ENCODE data around the gene GLIS2. TPM values are rescaled to one million over a fixed set of nuclear protein-coding genes. Genes with fewer than 3 reads are reported as not detected.

GLIS2 gene
- total and polyA plus RNA-seq, 2 experiments from 2014 or later = 10.3 to 14.5 TPM

DNA sequence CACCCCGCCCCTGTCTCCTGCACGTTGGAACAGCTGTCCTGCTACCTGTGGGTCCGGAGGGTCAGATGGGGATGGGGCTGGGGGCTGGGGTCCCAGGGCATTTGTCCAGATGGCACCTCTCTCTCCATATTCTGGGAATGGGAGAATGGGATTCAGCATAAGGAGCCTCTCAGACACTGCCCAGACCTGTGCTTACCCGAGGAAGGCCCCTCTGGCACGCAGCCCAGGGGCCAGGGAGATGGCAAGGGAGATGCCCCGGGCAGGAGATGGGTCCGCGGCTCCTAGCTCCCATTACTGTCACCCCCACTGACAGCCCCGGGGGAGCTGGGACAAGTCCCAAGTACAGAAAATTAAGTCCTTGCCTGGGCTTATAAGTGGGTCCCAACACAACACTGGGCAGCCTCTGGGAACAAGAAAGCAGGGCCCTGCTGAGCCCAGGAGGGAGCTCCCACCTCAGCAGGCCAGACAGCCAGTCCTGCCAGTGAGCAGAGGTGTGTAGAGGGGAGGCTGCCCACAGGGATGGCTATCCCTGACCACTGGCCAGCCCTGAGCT, 57.6 kb downstream of the GLIS2 start:
- Histone ChIP-seq H3K4me3 (peak overlapping the region; percentile 75), H3K27ac (peak overlapping the region; percentile 86), H3K4me1 (ENCODE audit: low read depth) (peaks cover 53% of the 10 kb centered on the region), H3K36me3 (no peaks in the 10 kb centered on the region), H3K9me3 (ENCODE audit: low read depth) (no peaks in the 10 kb centered on the region), H3K27me3 (no peaks in the 10 kb centered on the region)
- no peak for DNase-seq (ENCODE audit: low read depth in 1 of 2, low spot score in 1 of 2)
- TF ChIP-seq, protein P1, sequence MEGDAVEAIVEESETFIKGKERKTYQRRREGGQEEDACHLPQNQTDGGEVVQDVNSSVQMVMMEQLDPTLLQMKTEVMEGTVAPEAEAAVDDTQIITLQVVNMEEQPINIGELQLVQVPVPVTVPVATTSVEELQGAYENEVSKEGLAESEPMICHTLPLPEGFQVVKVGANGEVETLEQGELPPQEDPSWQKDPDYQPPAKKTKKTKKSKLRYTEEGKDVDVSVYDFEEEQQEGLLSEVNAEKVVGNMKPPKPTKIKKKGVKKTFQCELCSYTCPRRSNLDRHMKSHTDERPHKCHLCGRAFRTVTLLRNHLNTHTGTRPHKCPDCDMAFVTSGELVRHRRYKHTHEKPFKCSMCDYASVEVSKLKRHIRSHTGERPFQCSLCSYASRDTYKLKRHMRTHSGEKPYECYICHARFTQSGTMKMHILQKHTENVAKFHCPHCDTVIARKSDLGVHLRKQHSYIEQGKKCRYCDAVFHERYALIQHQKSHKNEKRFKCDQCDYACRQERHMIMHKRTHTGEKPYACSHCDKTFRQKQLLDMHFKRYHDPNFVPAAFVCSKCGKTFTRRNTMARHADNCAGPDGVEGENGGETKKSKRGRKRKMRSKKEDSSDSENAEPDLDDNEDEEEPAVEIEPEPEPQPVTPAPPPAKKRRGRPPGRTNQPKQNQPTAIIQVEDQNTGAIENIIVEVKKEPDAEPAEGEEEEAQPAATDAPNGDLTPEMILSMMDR (IDR thresholded peaks at IDR 0.05; ENCODE audit: low read depth, low read length) = no peak

DNA sequence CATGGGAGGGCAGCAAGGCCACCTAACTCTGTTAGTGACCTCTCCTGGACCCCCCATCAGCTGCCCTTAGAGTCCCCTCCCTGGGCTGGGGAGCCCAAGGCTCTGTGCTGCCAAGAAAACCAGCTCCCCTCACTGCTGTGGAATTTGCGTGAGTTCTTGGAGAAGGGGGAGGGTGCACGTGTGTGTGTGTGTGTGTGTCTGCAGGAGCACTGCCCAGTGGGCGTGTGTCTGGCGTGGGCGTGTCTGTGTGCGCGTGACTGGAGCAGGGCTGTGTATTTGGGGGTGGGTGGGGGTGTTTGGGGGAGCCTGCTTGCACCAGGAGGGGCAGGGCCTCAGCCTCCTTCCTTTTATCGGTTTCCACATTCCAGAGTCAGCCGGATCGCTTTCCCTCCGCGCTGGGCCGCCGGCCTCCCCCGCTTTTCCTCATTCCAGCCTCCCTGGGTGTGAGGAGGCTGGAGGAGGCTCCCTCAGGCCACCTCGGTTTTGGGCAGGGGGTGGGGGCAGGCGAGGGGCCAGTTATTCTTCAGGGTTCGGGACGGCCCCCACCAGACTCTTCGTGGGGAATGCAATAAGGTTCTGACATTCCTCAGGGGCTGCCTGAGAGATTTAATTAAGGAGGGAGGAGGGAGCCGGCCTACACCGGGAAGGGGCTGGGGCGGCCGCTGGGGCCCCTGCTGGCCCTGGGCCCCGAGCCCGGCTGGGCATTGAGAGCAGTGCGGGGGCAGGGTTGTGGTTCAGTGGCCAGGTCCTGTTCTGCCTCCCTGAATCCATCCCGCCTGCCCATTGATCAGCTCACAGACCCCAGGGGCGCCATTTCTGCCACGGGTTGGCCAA, 58.3 kb downstream of the GLIS2 start:
- Histone ChIP-seq H3K36me3 (no peaks in the 10 kb centered on the region), H3K9me3 (ENCODE audit: low read depth) (no peaks in the 10 kb centered on the region), H3K27me3 (no peaks in the 10 kb centered on the region), H3K4me1 (ENCODE audit: low read depth) (peaks cover 59% of the 10 kb centered on the region), H3K4me3 (no peak overlapping the region), H3K27ac (peak overlapping the region; percentile 86)
- DNase-seq (ENCODE audit: low read depth in 1 of 2, low spot score in 1 of 2) = peak; percentile 61 to 99
- TF ChIP-seq, protein P1 (IDR thresholded peaks at IDR 0.05; ENCODE audit: low read depth, low read length) = no peak

DNA sequence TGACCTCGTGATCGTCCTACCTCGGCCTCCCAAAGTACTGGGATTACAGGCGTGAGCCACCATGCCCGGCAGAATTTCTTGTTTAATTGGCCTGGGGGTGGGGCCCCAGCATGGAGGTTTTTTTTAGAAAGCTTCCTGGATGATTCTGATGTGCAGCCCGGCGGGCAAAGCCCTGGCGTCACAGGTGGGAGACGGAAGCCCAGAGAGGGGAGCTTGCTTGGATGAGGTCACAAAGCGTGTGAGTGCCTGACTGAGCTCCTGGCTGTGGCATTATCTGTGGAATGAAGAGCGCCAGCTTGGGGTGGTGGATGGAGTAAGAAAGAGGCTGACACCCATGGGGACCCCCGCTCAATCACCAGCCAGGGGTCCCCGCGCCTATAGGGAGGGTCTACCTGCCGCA, 59.9 kb downstream of the GLIS2 start:
- Histone ChIP-seq H3K27ac (no peak overlapping the region), H3K36me3 (no peaks in the 10 kb centered on the region), H3K27me3 (no peaks in the 10 kb centered on the region), H3K4me3 (no peak overlapping the region), H3K9me3 (ENCODE audit: low read depth) (no peaks in the 10 kb centered on the region), H3K4me1 (ENCODE audit: low read depth) (peaks cover 56% of the 10 kb centered on the region)
- no peak for DNase-seq (ENCODE audit: low read depth in 1 of 2, low spot score in 1 of 2)
- TF ChIP-seq, protein P1 (IDR thresholded peaks at IDR 0.05; ENCODE audit: low read depth, low read length) = no peak

DNA sequence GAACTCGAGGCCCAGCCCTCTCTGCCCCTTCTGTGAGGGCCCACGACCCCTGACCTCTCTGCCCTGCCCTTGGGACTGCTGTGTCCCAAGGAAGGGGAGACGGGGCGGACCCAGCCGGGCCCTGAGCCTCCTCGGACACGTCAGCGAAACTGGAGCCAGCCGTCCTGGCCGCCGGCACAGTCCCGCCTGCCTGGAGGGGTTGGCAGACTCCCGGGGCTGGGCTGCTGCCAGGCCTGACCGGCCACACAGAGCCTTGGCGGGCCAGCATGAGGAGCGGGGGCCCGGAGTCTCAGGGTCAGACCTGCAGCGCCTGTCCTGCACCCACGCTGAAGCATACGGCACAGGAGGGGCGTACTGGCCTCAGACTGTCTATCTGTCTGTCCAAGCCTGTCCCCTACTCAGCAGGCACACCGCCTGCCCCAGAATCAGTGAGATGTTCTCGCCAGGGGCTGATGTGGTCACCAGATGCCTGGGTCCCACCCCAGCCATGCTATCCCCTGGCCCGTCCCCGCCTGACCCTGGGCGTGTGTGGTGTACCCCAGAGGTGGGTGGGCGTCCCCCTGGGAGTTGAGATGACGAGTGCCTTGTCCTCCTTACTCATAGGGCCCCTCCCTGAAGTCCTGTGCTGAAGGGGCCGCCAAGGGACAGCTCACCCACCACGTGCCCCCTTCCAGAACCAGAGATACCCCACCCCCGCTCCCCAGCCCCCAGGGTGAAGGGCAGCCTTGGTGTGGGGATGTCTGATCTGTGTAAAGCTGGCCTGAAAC, 60.4 kb downstream of the GLIS2 start:
- H3K9me3 ChIP-seq (ENCODE audit: low read depth) = no peaks in the 10 kb centered on the region
- no peaks in the 10 kb centered on the region for H3K27me3 ChIP-seq
- TF ChIP-seq, protein P1 (IDR thresholded peaks at IDR 0.05; ENCODE audit: low read depth, low read length) = no peak
- no peak overlapping the region for H3K4me3 ChIP-seq
- peaks cover 50% of the 10 kb centered on the region for H3K4me1 ChIP-seq (ENCODE audit: low read depth)
- H3K27ac ChIP-seq = no peak overlapping the region
- H3K36me3 ChIP-seq = no peaks in the 10 kb centered on the region
- peak in 1 of 2 donors; percentile 92 for DNase-seq (ENCODE audit: low read depth in 1 of 2, low spot score in 1 of 2)

DNA sequence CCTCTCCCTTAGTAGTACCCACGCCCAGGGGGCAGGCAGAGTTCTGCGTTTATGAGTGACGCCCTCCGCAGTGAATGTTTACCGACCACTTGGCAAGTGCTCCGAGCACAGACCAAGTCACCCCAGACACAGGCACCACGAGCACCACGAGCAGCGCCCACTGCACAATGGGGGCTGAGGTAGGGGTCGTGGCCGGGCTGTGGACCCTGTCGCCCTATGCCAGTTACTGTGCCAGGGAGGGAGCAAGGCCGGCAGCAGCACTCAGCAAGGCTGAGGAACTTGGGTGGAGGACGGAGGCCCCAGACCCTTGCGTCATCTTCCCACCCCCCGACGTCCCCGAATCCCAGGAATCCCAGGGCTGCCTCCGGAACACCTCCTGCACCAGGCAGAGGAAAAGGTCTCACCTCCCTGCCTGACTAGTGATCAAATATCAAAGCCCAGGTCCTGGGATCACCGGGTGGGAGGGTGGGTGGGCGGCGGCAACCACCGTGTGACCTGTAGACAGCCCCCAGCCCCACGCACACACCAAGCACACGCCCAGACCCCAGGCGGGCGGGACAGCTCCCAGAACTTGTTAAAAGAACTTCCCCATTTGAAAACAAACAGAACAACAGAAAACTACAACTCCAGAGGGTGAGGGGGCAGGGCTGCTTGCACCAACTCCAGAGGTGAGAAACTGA, 61.2 kb downstream of the GLIS2 start:
- peak overlapping the region; percentile 34 for H3K27ac ChIP-seq
- no peak overlapping the region for H3K4me3 ChIP-seq
- no peaks in the 10 kb centered on the region for H3K27me3 ChIP-seq
- H3K9me3 ChIP-seq (ENCODE audit: low read depth) = no peaks in the 10 kb centered on the region
- no peaks in the 10 kb centered on the region for H3K36me3 ChIP-seq
- TF ChIP-seq, protein P1 (IDR thresholded peaks at IDR 0.05; ENCODE audit: low read depth, low read length) = no peak
- peaks cover 49% of the 10 kb centered on the region for H3K4me1 ChIP-seq (ENCODE audit: low read depth)
- DNase-seq (ENCODE audit: low read depth in 1 of 2, low spot score in 1 of 2) = no peak

All from cardiac muscle cell (in vitro differentiated cells and primary cell).